ENCODE data around the gene ZNF556. TPM values are rescaled to one million over a fixed set of nuclear protein-coding genes. Genes with fewer than 3 reads are reported as not detected.

ZNF556 gene
- total RNA-seq, 4 donors from 2014 or later: 0.27 to 0.47 (median 0.27) TPM; not detected in 1

DNA sequence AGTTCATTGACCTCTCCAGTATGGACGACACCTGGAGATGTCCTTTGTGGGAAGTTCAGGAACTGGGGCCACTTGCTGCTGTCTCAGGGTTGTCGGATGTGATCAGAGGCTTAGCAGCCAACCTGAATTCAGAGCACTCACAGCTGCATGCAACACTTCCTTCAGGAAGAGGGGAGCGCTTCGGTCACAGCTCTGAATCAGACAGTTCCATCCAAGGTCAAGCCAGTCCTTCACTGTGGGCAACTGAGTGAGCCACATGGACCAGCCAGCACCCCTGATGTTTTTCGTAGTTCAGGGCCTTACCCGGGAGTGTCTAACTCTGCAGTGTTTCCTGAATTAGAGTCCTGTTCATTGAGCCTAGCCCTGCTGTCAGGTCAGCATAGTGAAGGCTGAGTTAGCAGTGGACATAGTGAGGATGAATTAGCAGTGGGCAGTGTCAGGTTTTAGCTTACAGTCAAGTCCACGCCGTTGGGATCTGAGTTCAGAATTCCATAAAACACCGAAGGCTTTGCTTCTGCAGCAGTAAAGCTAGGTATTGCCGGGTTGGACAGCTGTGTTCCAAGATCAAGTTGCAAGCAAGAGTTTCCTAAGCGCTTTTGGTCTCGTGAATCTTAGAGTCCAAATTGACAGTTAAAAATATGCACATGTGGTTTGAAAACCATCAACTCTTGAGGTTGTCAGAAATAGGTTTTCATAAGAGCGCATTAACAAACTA, 20.8 kb upstream of the ZNF556 start:
- TF ChIP-seq POLR2A (IDR thresholded peaks at IDR 0.05) (no peak), POLR2AphosphoS5 (IDR thresholded peaks at IDR 0.05) (no peak), EP300 (IDR thresholded peaks at IDR 0.05) (no peak)
- TF ChIP-seq, protein P1, sequence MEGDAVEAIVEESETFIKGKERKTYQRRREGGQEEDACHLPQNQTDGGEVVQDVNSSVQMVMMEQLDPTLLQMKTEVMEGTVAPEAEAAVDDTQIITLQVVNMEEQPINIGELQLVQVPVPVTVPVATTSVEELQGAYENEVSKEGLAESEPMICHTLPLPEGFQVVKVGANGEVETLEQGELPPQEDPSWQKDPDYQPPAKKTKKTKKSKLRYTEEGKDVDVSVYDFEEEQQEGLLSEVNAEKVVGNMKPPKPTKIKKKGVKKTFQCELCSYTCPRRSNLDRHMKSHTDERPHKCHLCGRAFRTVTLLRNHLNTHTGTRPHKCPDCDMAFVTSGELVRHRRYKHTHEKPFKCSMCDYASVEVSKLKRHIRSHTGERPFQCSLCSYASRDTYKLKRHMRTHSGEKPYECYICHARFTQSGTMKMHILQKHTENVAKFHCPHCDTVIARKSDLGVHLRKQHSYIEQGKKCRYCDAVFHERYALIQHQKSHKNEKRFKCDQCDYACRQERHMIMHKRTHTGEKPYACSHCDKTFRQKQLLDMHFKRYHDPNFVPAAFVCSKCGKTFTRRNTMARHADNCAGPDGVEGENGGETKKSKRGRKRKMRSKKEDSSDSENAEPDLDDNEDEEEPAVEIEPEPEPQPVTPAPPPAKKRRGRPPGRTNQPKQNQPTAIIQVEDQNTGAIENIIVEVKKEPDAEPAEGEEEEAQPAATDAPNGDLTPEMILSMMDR (IDR thresholded peaks at IDR 0.05): no peak
- Histone ChIP-seq H3K9me3 (peaks cover 0 to 53% (median 0%) of the 10 kb centered on the region in 3 donors), H3K4me3 (no peak overlapping the region), H3K4me1 (peaks cover 0 to 20% (median 9%) of the 10 kb centered on the region in 3 donors), H3K27me3 (no peaks in the 10 kb centered on the region), H3K27ac (no peak overlapping the region), H3K36me3 (peaks cover 7 to 52% of the 10 kb centered on the region in 2 donors)
- ATAC-seq: no peak
- WGBS, 2 donors (ENCODE audit: low coverage in 1 of 2): 67 to 90% methylated on average over 3 to 8 of the region's 13 CpGs

DNA sequence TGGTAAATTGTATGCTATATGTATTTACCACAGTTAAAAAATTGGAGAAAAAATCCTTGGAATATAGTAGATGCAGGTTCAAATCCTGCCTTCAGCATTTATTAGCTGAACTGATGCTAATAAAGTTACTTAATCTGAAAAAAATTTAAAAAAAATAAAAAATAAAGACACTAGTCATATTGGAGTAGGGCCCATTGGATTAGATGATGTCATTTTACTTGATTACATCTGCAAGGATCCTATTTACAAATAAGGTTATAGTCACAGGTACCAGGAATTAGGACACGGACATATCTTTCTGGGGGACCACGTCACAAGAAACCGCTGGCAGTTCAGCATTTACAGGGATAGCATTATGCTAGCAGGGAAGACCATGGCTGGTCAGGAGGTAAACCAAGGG, 19.6 kb upstream of the ZNF556 start:
- Histone ChIP-seq H3K27me3 (no peaks in the 10 kb centered on the region), H3K4me1 (peaks cover 0 to 12% (median 3%) of the 10 kb centered on the region in 3 donors), H3K36me3 (peaks cover 17 to 64% of the 10 kb centered on the region in 2 donors), H3K27ac (no peak overlapping the region), H3K4me3 (no peak overlapping the region), H3K9me3 (peaks cover 0 to 64% (median 0%) of the 10 kb centered on the region in 3 donors)
- ATAC-seq: no peak
- 88 to 100% methylated on average over 3 of the region's 3 CpGs for WGBS, 2 donors (ENCODE audit: low coverage in 1 of 2)
- no peak for TF ChIP-seq POLR2AphosphoS5 (IDR thresholded peaks at IDR 0.05)
- no peak for TF ChIP-seq EP300 (IDR thresholded peaks at IDR 0.05)
- TF ChIP-seq, protein P1 (IDR thresholded peaks at IDR 0.05): no peak
- TF ChIP-seq POLR2A (IDR thresholded peaks at IDR 0.05): no peak

DNA sequence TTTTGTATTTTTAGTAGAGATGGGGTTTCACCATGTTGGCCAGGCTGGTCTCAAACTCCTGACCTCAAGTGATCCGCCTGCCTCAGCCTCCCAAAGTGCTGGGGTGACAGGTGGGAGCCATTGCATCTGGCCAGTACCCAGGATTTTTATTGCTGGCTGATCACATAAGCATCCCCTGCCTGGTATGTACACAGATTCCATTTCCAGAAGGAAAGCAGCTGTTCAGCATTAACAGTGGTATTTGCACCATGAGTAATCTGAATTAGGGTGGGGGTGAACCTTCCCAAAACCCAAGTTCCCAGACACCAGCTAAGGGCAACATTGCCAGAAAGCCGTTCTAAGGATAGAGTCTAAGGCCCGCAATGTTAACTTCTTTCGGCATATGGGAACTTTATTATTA, 18.5 kb upstream of the ZNF556 start:
- no peak for ATAC-seq
- peaks cover 22 to 75% of the 10 kb centered on the region in 2 donors for H3K36me3 ChIP-seq
- H3K9me3 ChIP-seq: peaks cover 0 to 75% (median 2%) of the 10 kb centered on the region in 3 donors
- no peaks in the 10 kb centered on the region for H3K27me3 ChIP-seq
- H3K4me1 ChIP-seq: peaks cover 0 to 1% (median 0%) of the 10 kb centered on the region in 3 donors
- TF ChIP-seq, protein P1 (IDR thresholded peaks at IDR 0.05): no peak
- H3K27ac ChIP-seq: no peak overlapping the region
- WGBS, 2 donors (ENCODE audit: low coverage in 1 of 2): 76 to 84% methylated on average over 3 to 4 of the region's 4 CpGs
- H3K4me3 ChIP-seq: no peak overlapping the region

DNA sequence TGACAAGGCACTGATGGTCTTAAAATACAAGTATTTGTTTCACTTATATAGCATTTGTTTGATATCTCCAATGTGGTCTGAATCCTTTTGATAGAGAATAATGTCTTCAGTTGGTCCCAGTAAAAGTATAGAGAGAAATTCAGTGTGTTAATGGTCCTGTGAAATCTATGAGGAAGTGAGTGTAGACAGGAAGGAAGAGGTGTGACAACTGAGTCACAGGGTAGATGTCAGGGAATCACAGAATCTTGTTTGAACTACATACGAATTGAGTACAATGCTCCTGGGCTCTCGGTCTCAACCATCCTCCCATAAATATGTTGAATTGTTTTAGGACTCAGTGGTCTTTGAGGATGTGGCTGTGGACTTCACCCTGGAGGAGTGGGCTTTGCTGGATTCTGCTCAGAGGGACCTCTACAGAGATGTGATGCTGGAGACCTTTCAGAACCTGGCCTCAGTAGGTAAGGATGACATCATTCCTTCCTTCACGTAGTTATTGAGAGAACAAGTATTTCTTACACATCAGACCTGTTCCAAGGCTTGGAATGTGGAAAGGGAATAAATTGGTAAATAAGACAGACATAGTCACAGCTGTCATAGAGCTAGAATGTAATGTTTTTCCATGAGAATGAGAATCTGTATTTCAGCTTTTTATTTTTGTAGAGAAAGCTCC, 16.7 kb upstream of the ZNF556 start:
- 91 to 100% methylated on average over 3 of the region's 3 CpGs for WGBS, 2 donors (ENCODE audit: low coverage in 1 of 2)
- Histone ChIP-seq H3K27ac (no peak overlapping the region), H3K4me3 (no peak overlapping the region), H3K4me1 (no peaks in the 10 kb centered on the region), H3K27me3 (no peaks in the 10 kb centered on the region), H3K36me3 (peaks cover 22 to 84% of the 10 kb centered on the region in 2 donors), H3K9me3 (peaks cover 0 to 93% (median 3%) of the 10 kb centered on the region in 3 donors)
- no peak for TF ChIP-seq EP300 (IDR thresholded peaks at IDR 0.05)
- TF ChIP-seq, protein P1 (IDR thresholded peaks at IDR 0.05): no peak
- TF ChIP-seq POLR2A (IDR thresholded peaks at IDR 0.05): no peak
- no peak for TF ChIP-seq POLR2AphosphoS5 (IDR thresholded peaks at IDR 0.05)
- no peak for ATAC-seq
